Sciatic nerve (tissue), 2 donors: ENCODE data around the gene PCBP2. TPM values are rescaled to one million over a fixed set of nuclear protein-coding genes. Genes with fewer than 3 reads are reported as not detected.
"Not testable (repeated sequence)": the region's sequence is repeated elsewhere in the genome, so short reads cannot be mapped to it uniquely, and the experiment has no call there.

ENCODE experiments used
- ATAC-seq: fragments of 200-7000 bp; cut with Tn5 transposase; one replicate; pipeline ENCODE4 v1.9.1; 2020; ENCODE audit warnings: mild to moderate bottlenecking, moderate library complexity
- DNase-seq: peaks from one replicate; pipeline ENCODE4 v3.0.0-alpha.2; 2020; ENCODE audit warnings: low spot score
- intact Hi-C: fragments of 100-400 bp; cut with DNase I; formaldehyde crosslinking; loops from one replicate; pipeline ENCODE4 v1.14.2; 2022
- total RNA-seq: library from RNA; stranded (reverse); fragmentation: NEBNext Ultra II Directional; extraction: Animal tissue kit (Norgen Biotek cat#: 25700); gene quantifications from one replicate; pipeline ENCODE4 v1.2.1, GENCODE V29; 2021
- donor health status: DM: no; HTN: no; CAD: no.
- donor health status: DM: no; HTN: no; CAD: no.

Gene PCBP2
- 772 TPM for total RNA-seq

- peak; percentile 98 for ATAC-seq
- intact Hi-C loops: loop anchor here (10.0 kb wide), 1 partner anchor 53 kb away; the partner anchor contains the start of genes NPFF and TARBP2
- peak; percentile 98 for DNase-seq
Measured at GRCh38 chr12:53451661-53452158, at the start of gene PCBP2. Gene PCBP2, plus strand, starts transcription at chr12:53452102. Its CDS starts 2,699 bp downstream, at chr12:53454801.

GRCh38 chr12:53402351-53402750 is 49.6 kb upstream of the PCBP2 start:
- ATAC-seq, DNase-seq, intact Hi-C loops: not testable (repeated sequence)

- intact Hi-C loops: no loop called here
- no peak for DNase-seq
- no peak for ATAC-seq
Measured at GRCh38 chr12:53402871-53403270, 49.0 kb upstream of the PCBP2 start.

GRCh38 chr12:53410951-53411350 is 41.0 kb upstream of the PCBP2 start:
- DNase-seq (peak; percentile 47), ATAC-seq (no peak)
- intact Hi-C loops: no loop called here

- no peak for DNase-seq
- intact Hi-C loops: no loop called here
- ATAC-seq: no peak
Measured at GRCh38 chr12:53413485-53414204, 38.3 kb upstream of the PCBP2 start.

- ATAC-seq: no peak
- no peak for DNase-seq
Measured at GRCh38 chr12:53414756-53415417, 37.0 kb upstream of the PCBP2 start.

GRCh38 chr12:53415752-53416389 is 36.0 kb upstream of the PCBP2 start:
- ATAC-seq: peak; percentile 37
- intact Hi-C loops, DNase-seq: not testable (repeated sequence)

More at GRCh38 chr12:53414756-53415417, 37.0 kb upstream of the PCBP2 start:
- intact Hi-C loops: no loop called here

GRCh38 chr12:53417291-53417816 is 34.5 kb upstream of the PCBP2 start:
- intact Hi-C loops, ATAC-seq, DNase-seq: not testable (repeated sequence)

- DNase-seq (no peak), ATAC-seq (no peak)
- intact Hi-C loops: no loop called here
Measured at GRCh38 chr12:53418221-53418620, 33.7 kb upstream of the PCBP2 start.

GRCh38 chr12:53419756-53420155 is 32.1 kb upstream of the PCBP2 start:
- intact Hi-C loops: loop anchor here (5.0 kb wide), 1 partner anchor 67 kb away; no protein-coding TSS in a partner anchor
- no peak for ATAC-seq
- DNase-seq: no peak

- not testable (repeated sequence) for ATAC-seq, DNase-seq
- intact Hi-C loops: loop anchor here (5.0 kb wide), 1 partner anchor 70 kb away; no protein-coding TSS in a partner anchor
Measured at GRCh38 chr12:53422247-53422646, 29.7 kb upstream of the PCBP2 start.

- no peak for ATAC-seq
- DNase-seq: no peak
- intact Hi-C loops: loop anchor here (5.0 kb wide), 1 partner anchor 71 kb away; no protein-coding TSS in a partner anchor
Measured at GRCh38 chr12:53423597-53423996, 28.3 kb upstream of the PCBP2 start, which contains the start of gene AMHR2. Gene AMHR2, plus strand, starts transcription at chr12:53423855. Its CDS starts 80 bp downstream, at chr12:53423935.

- intact Hi-C loops: loop anchor here (5.0 kb wide), 1 partner anchor 73 kb away; no protein-coding TSS in a partner anchor
- ATAC-seq (no peak), DNase-seq (no peak)
Measured at GRCh38 chr12:53424626-53425514, 27.0 kb upstream of the PCBP2 start.

GRCh38 chr12:53425515-53426150 is 26.3 kb upstream of the PCBP2 start:
- ATAC-seq (no peak), DNase-seq (no peak)
- intact Hi-C loops: no loop called here

GRCh38 chr12:53427905-53428594 is 23.9 kb upstream of the PCBP2 start:
- no peak for ATAC-seq
- DNase-seq: no peak
- intact Hi-C loops: no loop called here

- intact Hi-C loops: no loop called here
- ATAC-seq: no peak
Measured at GRCh38 chr12:53428741-53429140, 23.2 kb upstream of the PCBP2 start.

GRCh38 chr12:53430116-53430515 is 21.8 kb upstream of the PCBP2 start:
- DNase-seq (no peak), ATAC-seq (no peak)
- intact Hi-C loops: no loop called here

More at GRCh38 chr12:53428741-53429140, 23.2 kb upstream of the PCBP2 start:
- no peak for DNase-seq
